Activated CD4-positive, alpha-beta memory T cell treated with anti-CD3 and anti-CD28 coated beads, Interleukin-2, amount 10 ng/mL, durations not matched to agents 7 days and 5 days (primary cell): Measurements from ENCODE around the gene SLC4A5. TPM values are rescaled to one million over a fixed set of nuclear protein-coding genes. Genes with fewer than 3 reads are reported as not detected.
"Not testable (repeated sequence)": the region's sequence is repeated elsewhere in the genome, so short reads cannot be mapped to it uniquely, and the experiment has no call there.

ENCODE experiments used
- CTCF ChIA-PET: fragments of 350-600 bp; sonication (Branson Sonifier 250); formaldehyde crosslinking; loops from one replicate; lab custom pipeline; 2021; ENCODE audit warnings: antibody characterized with exemption, inconsistent platforms; lab: Charles Lee
- POLR2A ChIA-PET: fragments of 350-600 bp; sonication (Branson Sonifier 250); formaldehyde crosslinking; loops from one replicate; lab custom pipeline; 2021; ENCODE audit warnings: antibody characterized with exemption; lab: Charles Lee
- DNase-seq: peaks from one replicate; pipeline ENCODE4 v3.0.0-alpha.2; 2020
- H3K27ac Mint-ChIP-seq: one replicate; pipeline ENCODE4 v1.8.0; 2021; ENCODE audit warnings: mild to moderate bottlenecking, mixed read lengths
- H3K27me3 Mint-ChIP-seq: one replicate; pipeline ENCODE4 v1.8.0; 2021; ENCODE audit warnings: mixed read lengths
- H3K36me3 Mint-ChIP-seq: one replicate; pipeline ENCODE4 v1.8.0; 2021; ENCODE audit warnings: low read depth, mixed read lengths
- H3K4me1 Mint-ChIP-seq: one replicate; pipeline ENCODE4 v1.8.0; 2021; ENCODE audit warnings: mixed read lengths
- H3K4me3 Mint-ChIP-seq: one replicate; pipeline ENCODE4 v1.8.0; 2021; ENCODE audit warnings: mild to moderate bottlenecking, mixed read lengths
- H3K9me3 Mint-ChIP-seq: one replicate; pipeline ENCODE4 v1.8.0; 2021; ENCODE audit warnings: mixed read lengths
- total RNA-seq, 2 experiments: library from RNA; stranded (reverse); gene quantifications; one replicate each; pipeline ENCODE4 v1.2.3, GENCODE V29; 2021

Gene SLC4A5
- total RNA-seq, 2 experiments from 2014 or later, result 2.5 to 3.4 TPM

GRCh38 chr2:74238879-74239278, 104.3 kb downstream of the SLC4A5 start:
- Mint-ChIP-seq H3K4me1 (no peaks in the 10 kb centered on the region), H3K4me3 (no peak overlapping the region), H3K27me3 (no peaks in the 10 kb centered on the region), H3K36me3 (no peaks in the 10 kb centered on the region), H3K27ac (no peak overlapping the region), H3K9me3 (no peaks in the 10 kb centered on the region)
- CTCF ChIA-PET, result interaction anchor here (0.9 to 1.6 kb wide), 2 partner anchors 11 to 162 kb away, joined by 3 to 7 read pairs; no protein-coding TSS in a partner anchor
- no peak for DNase-seq
- POLR2A ChIA-PET, result interaction anchor here (0.9 kb wide), 1 partner anchor 41 kb away, joined by 3 read pairs; the partner anchor contains the start of gene MTHFD2

GRCh38 chr2:74235041-74235440, 108.2 kb downstream of the SLC4A5 start:
- Mint-ChIP-seq H3K4me1 (no peaks in the 10 kb centered on the region), H3K9me3 (no peaks in the 10 kb centered on the region), H3K36me3 (no peaks in the 10 kb centered on the region), H3K27me3 (no peaks in the 10 kb centered on the region), H3K4me3 (no peak overlapping the region), H3K27ac (no peak overlapping the region)
- ChIA-PET POLR2A (no interaction called here), CTCF (no interaction called here)
- DNase-seq, result no peak

GRCh38 chr2:74233648-74234047, 109.6 kb downstream of the SLC4A5 start:
- H3K9me3 Mint-ChIP-seq, result no peaks in the 10 kb centered on the region
- DNase-seq, result no peak
- ChIA-PET CTCF (interaction anchor here (0.8 kb wide), 1 partner anchor 16 kb away, joined by 3 read pairs; no protein-coding TSS in a partner anchor), POLR2A (no interaction called here)
- H3K4me3 Mint-ChIP-seq, result no peak overlapping the region
- H3K36me3 Mint-ChIP-seq, result no peaks in the 10 kb centered on the region
- H3K27me3 Mint-ChIP-seq, result no peaks in the 10 kb centered on the region
- no peaks in the 10 kb centered on the region for H3K4me1 Mint-ChIP-seq
- H3K27ac Mint-ChIP-seq, result no peak overlapping the region

GRCh38 chr2:74232426-74232825, 110.8 kb downstream of the SLC4A5 start:
- POLR2A ChIA-PET, result no interaction called here
- no peaks in the 10 kb centered on the region for H3K36me3 Mint-ChIP-seq
- no peak for DNase-seq

GRCh38 chr2:74229865-74230264, 113.4 kb downstream of the SLC4A5 start:
- H3K36me3 Mint-ChIP-seq, H3K27ac Mint-ChIP-seq, H3K4me3 Mint-ChIP-seq, H3K9me3 Mint-ChIP-seq, DNase-seq, H3K27me3 Mint-ChIP-seq, POLR2A ChIA-PET, H3K4me1 Mint-ChIP-seq, CTCF ChIA-PET: not testable (repeated sequence)

More at GRCh38 chr2:74232426-74232825, 110.8 kb downstream of the SLC4A5 start:
- no peak overlapping the region for H3K4me3 Mint-ChIP-seq
- no peaks in the 10 kb centered on the region for H3K9me3 Mint-ChIP-seq
- no peaks in the 10 kb centered on the region for H3K27me3 Mint-ChIP-seq
- H3K27ac Mint-ChIP-seq, result no peak overlapping the region
- no peaks in the 10 kb centered on the region for H3K4me1 Mint-ChIP-seq
- CTCF ChIA-PET, result no interaction called here

GRCh38 chr2:74228772-74229171, 114.4 kb downstream of the SLC4A5 start:
- Mint-ChIP-seq H3K4me3 (no peak overlapping the region), H3K27me3 (no peaks in the 10 kb centered on the region), H3K4me1 (peaks cover 3% of the 10 kb centered on the region), H3K36me3 (no peaks in the 10 kb centered on the region), H3K9me3 (no peaks in the 10 kb centered on the region), H3K27ac (no peak overlapping the region)
- ChIA-PET POLR2A (interaction anchor here (1.0 kb wide), 1 partner anchor 23 kb away, joined by 3 read pairs; no protein-coding TSS in a partner anchor), CTCF (no interaction called here)
- DNase-seq, result no peak

- POLR2A ChIA-PET, result interaction anchor here (1.0 kb wide), 1 partner anchor 29 kb away, joined by 3 read pairs; no protein-coding TSS in a partner anchor
- no peak overlapping the region for H3K27ac Mint-ChIP-seq
These were observed 115.6 kb downstream of the SLC4A5 start for GRCh38 chr2:74227646-74228045.

GRCh38 chr2:74226648-74227213, 116.5 kb downstream of the SLC4A5 start:
- Mint-ChIP-seq H3K9me3 (no peaks in the 10 kb centered on the region), H3K4me1 (peaks cover 8% of the 10 kb centered on the region), H3K27ac (no peak overlapping the region), H3K36me3 (no peaks in the 10 kb centered on the region), H3K4me3 (no peak overlapping the region), H3K27me3 (no peaks in the 10 kb centered on the region)
- CTCF ChIA-PET, result interaction anchor here (0.7 to 1.2 kb wide), 2 partner anchors 79 to 108 kb away, joined by 3 read pairs; partner anchors contain the start of gene BOLA3
- DNase-seq, result no peak
- POLR2A ChIA-PET, result interaction anchor here (0.9 to 1.0 kb wide), 2 partner anchors 28 kb away, joined by 3 read pairs; partner anchors contain the start of gene MTHFD2

More at GRCh38 chr2:74227646-74228045, 115.6 kb downstream of the SLC4A5 start:
- DNase-seq, result no peak
- Mint-ChIP-seq H3K9me3 (no peaks in the 10 kb centered on the region), H3K4me1 (peaks cover 8% of the 10 kb centered on the region), H3K36me3 (no peaks in the 10 kb centered on the region), H3K27me3 (no peaks in the 10 kb centered on the region), H3K4me3 (no peak overlapping the region)
- CTCF ChIA-PET, result no interaction called here

GRCh38 chr2:74225698-74226459, 117.3 kb downstream of the SLC4A5 start:
- ChIA-PET POLR2A (interaction anchor here (0.9 kb wide), 1 partner anchor 27 kb away, joined by 3 read pairs; the partner anchor contains the start of gene MTHFD2), CTCF (interaction anchor here (1.2 kb wide), 1 partner anchor 109 kb away, joined by 3 read pairs; no protein-coding TSS in a partner anchor)
- Mint-ChIP-seq H3K4me1 (peaks cover 8% of the 10 kb centered on the region), H3K27me3 (no peaks in the 10 kb centered on the region), H3K36me3 (peaks cover 5% of the 10 kb centered on the region), H3K27ac (no peak overlapping the region), H3K4me3 (no peak overlapping the region), H3K9me3 (no peaks in the 10 kb centered on the region)
- DNase-seq, result no peak

GRCh38 chr2:74223941-74224770, 119.1 kb downstream of the SLC4A5 start:
- DNase-seq, result no peak
- Mint-ChIP-seq H3K36me3 (peaks cover 17% of the 10 kb centered on the region), H3K4me1 (peaks cover 8% of the 10 kb centered on the region), H3K4me3 (no peak overlapping the region), H3K9me3 (no peaks in the 10 kb centered on the region), H3K27ac (peak overlapping the region; percentile 41), H3K27me3 (no peaks in the 10 kb centered on the region)
- CTCF ChIA-PET, result no interaction called here
- POLR2A ChIA-PET, result no interaction called here

GRCh38 chr2:74222300-74222650, 120.9 kb downstream of the SLC4A5 start:
- ChIA-PET POLR2A (no interaction called here), CTCF (no interaction called here)
- Mint-ChIP-seq H3K4me3 (no peak overlapping the region), H3K27ac (no peak overlapping the region), H3K36me3 (peaks cover 30% of the 10 kb centered on the region), H3K27me3 (no peaks in the 10 kb centered on the region), H3K4me1 (peaks cover 8% of the 10 kb centered on the region), H3K9me3 (no peaks in the 10 kb centered on the region)
- no peak for DNase-seq

- no peak overlapping the region for H3K4me3 Mint-ChIP-seq
- peaks cover 8% of the 10 kb centered on the region for H3K4me1 Mint-ChIP-seq
- peaks cover 35% of the 10 kb centered on the region for H3K36me3 Mint-ChIP-seq
- no peak overlapping the region for H3K27ac Mint-ChIP-seq
- no peaks in the 10 kb centered on the region for H3K27me3 Mint-ChIP-seq
- ChIA-PET CTCF (no interaction called here), POLR2A (interaction anchor here (1.9 kb wide), 1 partner anchor 14 kb away, joined by 6 read pairs; no protein-coding TSS in a partner anchor)
- no peak for DNase-seq
- no peaks in the 10 kb centered on the region for H3K9me3 Mint-ChIP-seq
These were observed 121.5 kb downstream of the SLC4A5 start for GRCh38 chr2:74221604-74222299.
